GM21526 (cell line): Measurements from ENCODE around the gene DDX39B.
A peak's percentile ranks its signal among the peaks of the same experiment; 100 is the strongest.
"Not testable (repeated sequence)": the region's sequence is repeated elsewhere in the genome, so short reads cannot be mapped to it uniquely, and the experiment has no call there.

Experiments used
- ATAC-seq: cut with Tn5 transposase; IDR thresholded peaks from one replicate; pipeline ENCODE4 v1.9.1; 2021; ENCODE audit warnings: moderate library complexity; ENCODE audit not compliant: unreplicated experiment, low FRiP score

Gene DDX39B

DNA sequence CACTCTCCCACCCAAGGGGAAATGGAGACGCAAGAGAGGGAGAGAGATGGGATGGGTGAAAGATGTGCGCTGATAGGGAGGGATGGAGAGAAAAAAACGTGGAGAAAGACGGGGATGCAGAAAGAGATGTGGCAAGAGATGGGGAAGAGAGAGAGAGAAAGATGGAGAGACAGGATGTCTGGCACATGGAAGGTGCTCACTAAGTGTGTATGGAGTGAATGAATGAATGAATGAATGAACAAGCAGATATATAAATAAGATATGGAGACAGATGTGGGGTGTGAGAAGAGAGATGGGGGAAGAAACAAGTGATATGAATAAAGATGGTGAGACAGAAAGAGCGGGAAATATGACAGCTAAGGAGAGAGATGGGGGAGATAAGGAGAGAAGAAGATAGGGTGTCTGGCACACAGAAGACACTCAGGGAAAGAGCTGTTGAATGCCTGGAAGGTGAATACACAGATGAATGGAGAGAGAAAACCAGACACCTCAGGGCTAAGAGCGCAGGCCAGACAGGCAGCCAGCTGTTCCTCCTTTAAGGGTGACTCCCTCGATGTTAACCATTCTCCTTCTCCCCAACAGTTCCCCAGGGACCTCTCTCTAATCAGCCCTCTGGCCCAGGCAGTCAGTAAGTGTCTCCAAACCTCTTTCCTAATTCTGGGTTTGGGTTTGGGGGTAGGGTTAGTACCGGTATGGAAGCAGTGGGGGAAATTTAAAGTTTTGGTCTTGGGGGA is 34.3 kb upstream of the DDX39B start:
- no peak for ATAC-seq

- ATAC-seq: no peak
Measured at GRCh38 chr6:31575335-31575901, 33.6 kb upstream of the DDX39B start, which contains the start of gene TNF. Gene TNF (plus strand): TSS chr6:31575565. CDS start chr6:31575742, 177 bp downstream.

DNA sequence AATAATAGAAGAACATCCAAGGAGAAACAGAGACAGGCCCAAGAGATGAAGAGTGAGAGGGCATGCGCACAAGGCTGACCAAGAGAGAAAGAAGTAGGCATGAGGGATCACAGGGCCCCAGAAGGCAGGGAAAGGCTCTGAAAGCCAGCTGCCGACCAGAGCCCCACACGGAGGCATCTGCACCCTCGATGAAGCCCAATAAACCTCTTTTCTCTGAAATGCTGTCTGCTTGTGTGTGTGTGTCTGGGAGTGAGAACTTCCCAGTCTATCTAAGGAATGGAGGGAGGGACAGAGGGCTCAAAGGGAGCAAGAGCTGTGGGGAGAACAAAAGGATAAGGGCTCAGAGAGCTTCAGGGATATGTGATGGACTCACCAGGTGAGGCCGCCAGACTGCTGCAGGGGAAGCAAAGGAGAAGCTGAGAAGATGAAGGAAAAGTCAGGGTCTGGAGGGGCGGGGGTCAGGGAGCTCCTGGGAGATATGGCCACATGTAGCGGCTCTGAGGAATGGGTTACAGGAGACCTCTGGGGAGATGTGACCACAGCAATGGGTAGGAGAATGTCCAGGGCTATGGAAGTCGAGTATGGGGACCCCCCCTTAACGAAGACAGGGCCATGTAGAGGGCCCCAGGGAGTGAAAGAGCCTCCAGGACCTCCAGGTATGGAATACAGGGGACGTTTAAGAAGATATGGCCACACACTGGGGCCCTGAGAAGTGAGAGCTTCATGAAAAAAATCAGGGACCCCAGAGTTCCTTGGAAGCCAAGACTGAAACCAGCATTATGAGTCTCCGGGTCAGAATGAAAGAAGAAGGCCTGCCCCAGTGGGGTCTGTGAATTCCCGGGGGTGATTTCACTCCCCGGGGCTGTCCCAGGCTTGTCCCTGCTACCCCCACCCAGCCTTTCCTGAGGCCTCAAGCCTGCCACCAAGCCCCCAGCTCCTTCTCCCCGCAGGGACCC is 32.6 kb upstream of the DDX39B start:
- no peak for ATAC-seq

DNA sequence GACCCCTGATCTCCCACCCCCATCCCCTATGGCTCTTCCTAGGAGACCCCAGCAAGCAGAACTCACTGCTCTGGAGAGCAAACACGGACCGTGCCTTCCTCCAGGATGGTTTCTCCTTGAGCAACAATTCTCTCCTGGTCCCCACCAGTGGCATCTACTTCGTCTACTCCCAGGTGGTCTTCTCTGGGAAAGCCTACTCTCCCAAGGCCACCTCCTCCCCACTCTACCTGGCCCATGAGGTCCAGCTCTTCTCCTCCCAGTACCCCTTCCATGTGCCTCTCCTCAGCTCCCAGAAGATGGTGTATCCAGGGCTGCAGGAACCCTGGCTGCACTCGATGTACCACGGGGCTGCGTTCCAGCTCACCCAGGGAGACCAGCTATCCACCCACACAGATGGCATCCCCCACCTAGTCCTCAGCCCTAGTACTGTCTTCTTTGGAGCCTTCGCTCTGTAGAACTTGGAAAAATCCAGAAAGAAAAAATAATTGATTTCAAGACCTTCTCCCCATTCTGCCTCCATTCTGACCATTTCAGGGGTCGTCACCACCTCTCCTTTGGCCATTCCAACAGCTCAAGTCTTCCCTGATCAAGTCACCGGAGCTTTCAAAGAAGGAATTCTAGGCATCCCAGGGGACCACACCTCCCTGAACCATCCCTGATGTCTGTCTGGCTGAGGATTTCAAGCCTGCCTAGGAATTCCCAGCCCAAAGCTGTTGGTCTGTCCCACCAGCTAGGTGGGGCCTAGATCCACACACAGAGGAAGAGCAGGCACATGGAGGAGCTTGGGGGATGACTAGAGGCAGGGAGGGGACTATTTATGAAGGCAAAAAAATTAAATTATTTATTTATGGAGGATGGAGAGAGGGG is 31.7 kb upstream of the DDX39B start:
- no peak for ATAC-seq

GRCh38 chr6:31572041-31572911 is 30.5 kb upstream of the DDX39B start, which contains the start of gene LTA:
Gene LTA (plus strand): TSS chr6:31572289. CDS start chr6:31572743, 454 bp downstream.
- ATAC-seq: peak; percentile 39

GRCh38 chr6:31569861-31570536 is 28.2 kb upstream of the DDX39B start:
- no peak for ATAC-seq

DNA sequence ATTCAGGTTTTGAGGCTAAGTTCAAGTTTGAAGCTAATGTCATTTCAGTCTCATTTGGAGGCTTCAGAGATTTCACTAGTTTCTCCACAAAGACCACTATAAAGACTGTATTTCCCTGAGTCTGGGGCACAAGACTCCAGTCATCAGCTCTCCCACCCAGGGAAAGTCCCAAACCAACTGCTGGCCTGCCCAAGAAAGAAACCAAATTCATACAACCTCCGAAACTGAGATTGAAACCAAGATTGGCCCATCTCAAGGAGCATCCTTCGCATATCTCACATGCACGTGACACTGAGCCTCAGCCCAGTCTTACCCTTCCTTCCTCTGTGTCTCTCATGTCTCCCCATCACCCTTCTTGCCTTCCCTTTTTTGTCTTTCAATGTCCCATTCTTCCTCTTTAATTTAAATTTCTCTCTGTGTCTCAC is 26.7 kb upstream of the DDX39B start:
- ATAC-seq: peak; percentile 44

DNA sequence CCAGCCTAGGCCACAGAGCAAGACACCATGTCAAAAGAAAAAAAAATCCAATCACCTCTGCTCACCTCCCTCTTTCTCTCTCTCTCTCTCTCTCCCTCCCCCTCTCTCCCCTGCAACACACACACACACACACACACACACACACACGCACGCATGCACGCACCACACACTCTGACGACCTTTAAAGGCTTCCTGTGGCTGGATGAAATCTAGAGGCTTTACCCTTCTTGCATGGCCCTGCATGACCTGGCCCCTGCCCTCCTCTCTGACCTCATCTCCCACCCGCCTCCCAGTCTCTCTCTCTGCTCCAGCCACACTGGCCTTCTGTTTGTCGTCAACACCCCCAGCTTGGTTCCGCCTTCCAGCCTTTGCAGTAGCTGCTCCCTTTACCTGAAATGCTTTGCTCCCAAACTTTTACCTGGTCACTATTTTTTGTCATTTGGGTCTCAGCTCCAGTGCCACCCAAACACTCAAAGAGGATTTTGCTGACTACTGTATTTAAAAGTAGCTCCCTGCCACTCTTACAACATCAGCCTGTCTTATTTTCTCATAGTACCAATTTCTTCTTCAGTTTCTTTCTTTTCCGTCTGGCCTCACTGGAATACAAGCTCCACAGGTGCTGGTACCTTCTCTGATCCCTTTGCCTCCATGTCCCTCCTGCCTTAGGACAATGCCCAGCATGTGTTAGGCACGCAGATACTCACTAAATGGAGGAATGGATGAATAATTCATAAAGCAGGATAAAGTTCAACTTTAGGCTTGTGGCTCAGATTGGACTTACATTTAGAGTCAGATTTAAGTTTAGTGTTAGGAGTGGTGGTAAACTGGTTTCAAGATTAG is 25.9 kb upstream of the DDX39B start:
- ATAC-seq: no peak

DNA sequence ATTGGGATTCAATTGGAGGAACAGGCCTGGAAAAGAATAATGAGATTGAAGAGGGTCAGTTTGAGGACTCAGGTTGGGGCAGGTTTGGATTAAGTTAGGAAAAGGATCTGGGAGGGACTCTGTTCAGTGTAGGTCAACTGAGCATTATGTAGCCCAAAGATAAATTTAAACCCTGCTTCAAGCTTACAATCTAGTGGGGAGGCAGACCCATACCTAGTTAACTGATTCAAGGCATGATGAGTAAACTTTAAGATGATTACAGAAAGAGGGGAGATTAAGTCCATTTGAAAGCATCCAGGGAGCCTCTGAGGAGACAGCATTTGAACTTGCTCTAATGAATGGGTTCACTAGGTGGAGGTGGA is 18.9 kb upstream of the DDX39B start:
- no peak for ATAC-seq

DNA sequence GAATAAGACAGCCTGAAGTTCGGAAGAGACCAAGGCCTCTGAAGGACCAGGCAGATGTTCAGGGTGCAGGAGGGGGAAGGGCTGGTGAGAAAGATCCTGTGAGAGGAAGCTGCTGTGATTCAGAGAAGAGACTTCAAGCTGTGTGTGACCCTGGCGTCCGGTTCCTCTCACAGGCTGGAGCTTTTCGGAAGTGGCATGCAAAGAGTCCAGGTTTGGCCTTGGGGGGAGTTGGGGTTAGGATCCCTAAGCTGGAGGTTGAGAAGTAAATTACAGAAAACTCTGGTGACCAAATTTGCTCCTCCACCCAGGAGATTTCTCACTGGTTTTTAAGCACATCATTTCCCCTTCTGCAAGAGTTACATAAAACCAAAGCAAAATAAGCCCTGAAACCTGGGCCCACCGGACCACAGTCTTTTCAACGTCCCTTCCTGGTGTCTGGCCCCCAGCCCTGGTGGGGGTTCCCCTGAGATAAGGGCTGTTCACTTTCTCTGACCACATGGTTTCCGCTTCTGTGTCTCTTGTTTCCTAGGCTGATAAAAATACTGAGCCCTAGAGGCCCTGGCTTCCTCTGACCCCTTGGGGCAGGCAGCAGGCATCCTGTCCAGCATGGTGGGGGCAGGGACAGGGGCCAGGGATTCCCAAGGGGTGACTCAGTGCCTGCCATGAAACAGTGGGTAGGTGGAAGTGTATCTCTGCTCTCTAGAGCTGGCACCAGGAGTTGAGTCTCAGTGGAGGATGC is 18.3 kb upstream of the DDX39B start:
- ATAC-seq: peak; percentile 45

DNA sequence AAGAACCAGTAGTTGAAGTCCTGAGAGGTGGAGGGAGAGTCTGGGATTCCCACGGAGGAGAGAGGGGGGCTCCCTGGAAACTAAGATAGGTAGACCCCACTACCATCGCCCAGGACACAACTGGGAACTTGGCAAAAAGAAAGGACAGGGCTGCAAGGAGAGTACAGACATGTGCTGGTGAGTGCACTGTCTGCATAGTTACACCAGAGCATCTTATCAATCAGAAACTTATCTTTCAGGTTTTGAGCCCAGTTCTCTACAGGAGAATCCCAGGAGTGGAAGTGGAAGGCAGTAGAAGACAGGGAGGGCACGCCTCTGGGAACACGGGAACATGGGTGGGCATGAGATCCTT is 17.8 kb upstream of the DDX39B start:
- ATAC-seq: no peak

- ATAC-seq: no peak
Measured at GRCh38 chr6:31558631-31559500, 17.1 kb upstream of the DDX39B start.

DNA sequence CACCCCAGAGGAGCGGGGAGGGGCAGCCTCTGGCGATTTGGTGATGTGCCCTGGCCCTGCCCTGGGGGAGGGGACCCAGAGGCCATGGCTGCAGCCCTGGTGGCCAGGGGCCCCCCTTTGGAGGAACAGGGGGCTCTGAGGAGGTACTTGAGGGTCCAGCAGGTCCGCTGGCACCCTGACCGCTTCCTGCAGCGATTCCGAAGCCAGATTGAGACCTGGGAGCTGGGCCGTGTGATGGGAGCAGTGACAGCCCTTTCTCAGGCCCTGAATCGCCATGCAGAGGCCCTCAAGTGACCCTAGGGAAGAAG is 16.5 kb upstream of the DDX39B start:
- ATAC-seq: no peak

GRCh38 chr6:31557443-31558317 is 15.9 kb upstream of the DDX39B start:
- ATAC-seq: no peak

- no peak for ATAC-seq
Measured at GRCh38 chr6:31556307-31556706, 14.5 kb upstream of the DDX39B start.

GRCh38 chr6:31551371-31551770 is 9.6 kb upstream of the DDX39B start:
- not testable (repeated sequence) for ATAC-seq
